ENCODE measurements around the gene TOP3B.
"Not testable (repeated sequence)": the region's sequence is repeated elsewhere in the genome, so short reads cannot be mapped to it uniquely, and the experiment has no call there.

Gene TOP3B

GRCh38 chr22:21921184-21921721 is 61.3 kb downstream of the TOP3B start:
- FAIRE-seq, result no peak

- no peak for FAIRE-seq
These were observed 62.0 kb downstream of the TOP3B start for GRCh38 chr22:21920341-21921183.

GRCh38 chr22:21919526-21920307 is 62.9 kb downstream of the TOP3B start:
- no peak for FAIRE-seq

- FAIRE-seq, result no peak
These were observed 64.0 kb downstream of the TOP3B start for GRCh38 chr22:21918466-21919185.

GRCh38 chr22:21917959-21918261 is 64.7 kb downstream of the TOP3B start:
- no peak for FAIRE-seq

GRCh38 chr22:21917181-21917958 is 65.2 kb downstream of the TOP3B start:
- FAIRE-seq, result no peak

GRCh38 chr22:21916309-21916918 is 66.2 kb downstream of the TOP3B start:
- no peak for FAIRE-seq

GRCh38 chr22:21915624-21916308 is 66.8 kb downstream of the TOP3B start:
- FAIRE-seq, result no peak

- FAIRE-seq, result not testable (repeated sequence)
These were observed 68.4 kb downstream of the TOP3B start for GRCh38 chr22:21914033-21914642.

- FAIRE-seq, result not testable (repeated sequence)
These were observed 72.2 kb downstream of the TOP3B start for GRCh38 chr22:21910367-21910766.

GRCh38 chr22:21909871-21910270 is 72.7 kb downstream of the TOP3B start:
- no peak for FAIRE-seq

GRCh38 chr22:21907638-21908522 is 74.7 kb downstream of the TOP3B start:
- FAIRE-seq, result no peak
